Activated CD4-positive, alpha-beta T cell treated with anti-CD3 and anti-CD28 coated beads, Interleukin-2, amount 50 U/mL, for 1 hour (primary cell): ENCODE results near the gene MFSD2B.

ENCODE experiments used
- DNase-seq: peaks from one replicate; pipeline ENCODE4 v3.0.0-alpha.2; 2020

Gene MFSD2B

GRCh38 chr2:24051833-24052232 lies 41.9 kb downstream of the MFSD2B start:
- no peak for DNase-seq

- DNase-seq: no peak
These were observed 43.1 kb downstream of the MFSD2B start for GRCh38 chr2:24052951-24053350.

GRCh38 chr2:24054366-24055010 lies 44.6 kb downstream of the MFSD2B start:
- no peak for DNase-seq

- DNase-seq: no peak
These were observed 45.9 kb downstream of the MFSD2B start for GRCh38 chr2:24055750-24056149.

GRCh38 chr2:24058564-24059271 lies 48.8 kb downstream of the MFSD2B start:
- DNase-seq: no peak

- DNase-seq: no peak
These were observed 55.5 kb downstream of the MFSD2B start for GRCh38 chr2:24065341-24065740.

- DNase-seq: no peak
These were observed 62.4 kb downstream of the MFSD2B start for GRCh38 chr2:24072259-24072658.

GRCh38 chr2:24073816-24074215 lies 63.9 kb downstream of the MFSD2B start:
- DNase-seq: no peak

- DNase-seq: no peak
These were observed 65.4 kb downstream of the MFSD2B start for GRCh38 chr2:24075259-24075658.
